NCI-H510A treated with DMSO at 0.1 percent for 48 hours (cell line): ENCODE measurements around the gene CNTROB.

Source experiments
- DNase-seq: peaks from one replicate; lab custom pipeline; 2025; lab: John Stamatoyannopoulos, UW

The CNTROB gene, protein sequence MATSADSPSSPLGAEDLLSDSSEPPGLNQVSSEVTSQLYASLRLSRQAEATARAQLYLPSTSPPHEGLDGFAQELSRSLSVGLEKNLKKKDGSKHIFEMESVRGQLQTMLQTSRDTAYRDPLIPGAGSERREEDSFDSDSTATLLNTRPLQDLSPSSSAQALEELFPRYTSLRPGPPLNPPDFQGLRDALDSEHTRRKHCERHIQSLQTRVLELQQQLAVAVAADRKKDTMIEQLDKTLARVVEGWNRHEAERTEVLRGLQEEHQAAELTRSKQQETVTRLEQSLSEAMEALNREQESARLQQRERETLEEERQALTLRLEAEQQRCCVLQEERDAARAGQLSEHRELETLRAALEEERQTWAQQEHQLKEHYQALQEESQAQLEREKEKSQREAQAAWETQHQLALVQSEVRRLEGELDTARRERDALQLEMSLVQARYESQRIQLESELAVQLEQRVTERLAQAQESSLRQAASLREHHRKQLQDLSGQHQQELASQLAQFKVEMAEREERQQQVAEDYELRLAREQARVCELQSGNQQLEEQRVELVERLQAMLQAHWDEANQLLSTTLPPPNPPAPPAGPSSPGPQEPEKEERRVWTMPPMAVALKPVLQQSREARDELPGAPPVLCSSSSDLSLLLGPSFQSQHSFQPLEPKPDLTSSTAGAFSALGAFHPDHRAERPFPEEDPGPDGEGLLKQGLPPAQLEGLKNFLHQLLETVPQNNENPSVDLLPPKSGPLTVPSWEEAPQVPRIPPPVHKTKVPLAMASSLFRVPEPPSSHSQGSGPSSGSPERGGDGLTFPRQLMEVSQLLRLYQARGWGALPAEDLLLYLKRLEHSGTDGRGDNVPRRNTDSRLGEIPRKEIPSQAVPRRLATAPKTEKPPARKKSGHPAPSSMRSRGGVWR

GRCh38 chr17:7931709-7932482 is at the start of gene CNTROB, which contains the start of gene TRAPPC1:
TSS of gene CNTROB (plus strand) at chr17:7932206. CDS start at chr17:7933080, 874 bp downstream.
TSS of gene TRAPPC1 (minus strand) at chr17:7931946. CDS start at chr17:7931829, 117 bp downstream.
- peak; percentile 98 for DNase-seq

GRCh38 chr17:7882629-7883028 is 49.4 kb upstream of the CNTROB start:
- peak; percentile 63 for DNase-seq

DNA sequence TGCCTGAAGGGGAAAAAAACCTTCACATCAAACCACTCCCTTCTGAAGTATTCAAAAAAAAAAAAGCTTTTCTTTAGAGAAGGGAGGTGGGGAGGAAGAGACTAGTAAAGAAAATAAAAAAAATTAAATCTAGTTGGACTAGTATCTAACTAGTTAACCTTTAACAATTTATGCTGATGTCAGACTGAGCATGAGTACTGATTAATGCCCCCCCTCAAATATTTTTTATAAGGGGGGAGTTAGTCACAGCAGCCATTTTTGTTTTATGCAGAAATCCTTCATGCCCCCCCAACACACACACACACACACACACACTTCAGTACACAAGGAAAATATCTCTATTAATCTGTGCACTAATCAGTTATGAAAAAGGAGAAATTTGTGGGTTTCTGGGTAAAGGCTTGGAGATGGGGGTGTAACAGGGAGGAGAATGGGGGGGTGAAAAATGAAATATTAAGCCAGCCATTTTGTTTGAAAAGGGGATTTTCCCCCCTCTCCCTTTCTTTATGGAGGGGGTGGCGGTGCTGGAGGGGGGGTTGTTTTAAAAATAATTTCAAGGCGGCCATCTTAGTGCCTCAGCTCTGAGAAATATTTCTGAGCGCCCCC is 48.1 kb upstream of the CNTROB start:
- DNase-seq, result peak; percentile 64

GRCh38 chr17:7884581-7885366 is 47.2 kb upstream of the CNTROB start:
- peak; percentile 9 for DNase-seq

DNA sequence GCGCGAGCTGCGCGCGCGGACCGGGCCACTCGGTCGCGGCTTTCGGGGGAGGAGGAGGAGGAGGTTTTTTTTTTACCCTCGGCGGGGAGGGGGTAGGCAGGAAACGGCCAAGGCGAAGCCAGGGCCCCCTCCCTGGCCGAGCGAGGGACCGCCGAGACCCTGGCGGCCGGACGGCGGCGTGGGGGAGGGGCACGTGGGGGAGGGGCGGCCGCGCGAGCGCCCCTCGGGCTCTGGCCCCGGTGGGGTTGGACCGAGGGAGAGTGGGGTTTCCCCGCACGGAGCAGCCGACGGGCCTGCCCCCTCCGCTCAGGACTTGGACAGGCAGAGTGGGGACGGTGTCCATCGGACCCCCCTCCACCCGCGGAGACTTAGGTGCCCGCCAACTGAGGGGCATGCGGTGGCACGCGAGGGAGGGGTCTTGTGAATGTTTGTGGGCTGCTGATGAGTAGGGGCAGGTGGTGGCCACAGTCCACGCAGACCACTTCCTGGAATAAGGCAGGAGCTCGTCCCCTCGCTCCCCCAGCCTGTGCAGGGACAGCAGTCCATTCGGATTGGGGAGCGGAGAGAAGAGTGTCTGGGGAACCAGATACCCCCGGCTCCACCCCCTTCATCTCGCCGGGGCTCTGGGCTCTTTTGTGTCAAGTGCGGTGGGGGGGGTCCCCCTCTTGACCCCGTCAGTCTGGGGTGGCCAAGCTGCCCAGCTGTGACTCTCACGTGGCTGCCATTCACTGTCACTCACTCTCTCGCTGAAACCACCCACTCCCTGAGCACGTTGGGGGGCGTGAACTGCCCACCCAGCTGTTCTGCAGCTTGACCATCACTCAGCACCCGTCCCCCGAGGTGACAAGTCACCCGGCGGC is 46.4 kb upstream of the CNTROB start:
- peak; percentile 44 for DNase-seq

DNA sequence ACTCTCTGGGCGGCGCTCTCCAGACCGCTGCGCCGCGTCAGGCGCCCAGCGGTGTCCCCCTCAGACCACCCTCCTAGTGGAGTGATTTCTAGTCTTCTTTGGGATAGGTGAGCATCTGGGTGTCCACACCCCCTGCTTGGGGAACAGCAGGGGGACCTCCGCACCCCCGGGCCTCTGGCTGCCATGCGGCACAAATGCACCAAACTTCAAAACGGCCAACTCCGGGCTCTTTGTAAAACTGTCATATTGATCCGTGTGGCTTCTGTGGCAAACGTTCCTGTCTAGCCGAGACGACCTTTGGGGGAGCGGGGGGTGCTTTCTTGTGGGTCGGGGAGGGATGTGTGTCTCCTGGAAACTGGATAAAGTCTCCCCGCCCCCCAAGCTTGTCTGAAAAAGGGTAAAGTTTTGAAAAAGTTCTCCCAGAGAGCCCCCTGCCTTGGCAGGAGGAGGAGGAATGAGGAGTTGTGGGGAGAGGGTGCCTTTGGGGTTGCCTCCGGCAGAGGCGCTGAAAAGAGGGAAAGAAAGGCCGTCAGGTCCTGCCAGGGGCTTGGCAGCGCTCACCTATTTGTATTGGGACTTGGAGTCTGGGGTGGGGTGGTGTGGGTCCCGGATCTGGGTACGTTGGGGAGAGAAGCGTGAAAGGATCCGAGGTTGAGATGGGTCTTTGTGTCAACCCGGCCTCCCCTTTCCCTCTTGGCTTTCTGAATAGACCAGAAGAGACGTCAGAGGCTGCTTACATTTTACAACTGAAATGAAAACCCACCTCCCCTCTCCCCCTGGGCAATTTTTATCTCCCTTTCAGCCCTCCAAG is 45.6 kb upstream of the CNTROB start:
- peak; percentile 74 for DNase-seq

DNA sequence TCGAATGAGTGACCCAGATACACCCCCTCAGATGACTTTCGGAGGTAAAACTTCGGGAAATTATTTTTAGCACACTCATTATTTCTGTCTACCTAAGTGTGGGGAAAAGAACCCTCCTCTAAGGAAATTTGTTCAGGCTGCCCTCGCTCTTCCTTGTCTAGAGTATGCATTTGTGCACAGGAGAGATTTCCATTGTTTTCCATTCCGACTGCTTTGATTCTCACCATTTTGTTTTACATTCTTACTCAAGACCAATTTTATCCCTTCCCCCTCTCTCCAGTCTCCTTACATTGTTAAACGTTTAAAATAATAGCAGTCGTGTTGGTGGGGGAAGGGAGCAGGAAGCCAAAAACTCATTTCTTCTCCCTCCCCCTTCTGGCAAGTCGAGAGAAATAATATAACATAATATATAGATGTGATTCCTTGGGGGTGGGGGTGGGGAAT is 44.9 kb upstream of the CNTROB start:
- peak; percentile 89 for DNase-seq

GRCh38 chr17:7887482-7888183 is 44.4 kb upstream of the CNTROB start:
- peak; percentile 93 for DNase-seq

DNA sequence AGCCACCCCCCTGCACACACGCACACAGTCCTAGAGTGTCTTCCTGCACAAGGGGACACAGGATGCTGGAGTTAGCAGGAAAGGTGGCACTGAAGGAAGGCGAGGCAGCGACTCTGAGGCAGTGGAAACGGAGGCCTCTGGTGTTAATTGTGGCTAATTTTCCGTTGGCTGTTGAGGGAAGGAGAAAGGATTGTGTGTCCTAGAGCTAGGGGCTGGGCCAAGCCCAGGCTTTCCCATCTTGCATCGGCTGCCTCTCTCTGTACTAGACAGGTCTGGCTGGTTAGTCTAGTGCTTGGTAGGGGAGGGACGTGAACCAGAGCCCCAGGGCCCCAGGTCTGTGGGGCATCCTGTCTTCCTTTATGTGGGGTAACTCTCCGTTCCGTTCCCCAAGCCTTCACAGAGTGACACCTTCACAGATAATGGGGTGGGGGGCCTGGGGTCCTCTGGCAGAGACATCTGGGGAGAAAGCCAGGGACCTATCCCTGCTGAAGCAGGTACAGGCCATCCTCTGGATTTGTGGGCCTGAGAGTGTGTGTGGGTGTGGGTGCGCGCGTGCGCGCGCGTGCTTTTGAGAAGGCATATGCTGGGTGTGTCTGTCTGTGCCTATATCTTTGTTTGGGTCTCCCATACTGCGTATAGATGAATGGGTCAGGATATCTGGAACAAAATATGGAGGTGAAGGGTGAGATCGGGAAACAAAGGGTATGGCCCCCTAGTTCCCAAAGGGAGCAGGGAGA is 43.7 kb upstream of the CNTROB start, which contains the start of gene CHD3:
Gene CHD3, plus strand, starts transcription at position 606 of the 737 bp plus-strand sequence. CDS start 212 bp downstream, outside the sequence.
- peak; percentile 77 for DNase-seq

GRCh38 chr17:7889166-7889955 is 42.6 kb upstream of the CNTROB start:
- peak; percentile 93 for DNase-seq

- no peak for DNase-seq
These were observed 38.7 kb upstream of the CNTROB start for GRCh38 chr17:7893187-7893880.

GRCh38 chr17:7894226-7894625 is 37.8 kb upstream of the CNTROB start:
- DNase-seq, result no peak

GRCh38 chr17:7894866-7895265 is 37.1 kb upstream of the CNTROB start:
- no peak for DNase-seq

DNA sequence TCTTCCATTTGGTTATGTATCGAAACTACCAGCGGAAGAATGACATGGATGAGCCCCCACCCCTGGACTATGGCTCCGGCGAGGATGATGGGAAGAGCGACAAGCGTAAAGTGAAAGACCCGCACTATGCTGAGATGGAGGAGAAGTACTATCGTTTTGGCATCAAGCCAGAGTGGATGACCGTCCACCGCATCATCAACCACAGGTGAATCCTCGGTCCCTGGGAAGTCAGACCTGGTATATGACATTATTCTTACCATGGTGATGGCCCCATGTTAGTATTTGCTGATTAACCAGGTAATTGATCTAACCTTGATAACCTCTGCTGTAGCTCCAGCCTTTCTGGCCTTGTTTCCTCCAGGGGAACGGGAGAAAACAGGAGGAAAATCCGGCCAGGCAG is 34.9 kb upstream of the CNTROB start:
- DNase-seq, result no peak

DNA sequence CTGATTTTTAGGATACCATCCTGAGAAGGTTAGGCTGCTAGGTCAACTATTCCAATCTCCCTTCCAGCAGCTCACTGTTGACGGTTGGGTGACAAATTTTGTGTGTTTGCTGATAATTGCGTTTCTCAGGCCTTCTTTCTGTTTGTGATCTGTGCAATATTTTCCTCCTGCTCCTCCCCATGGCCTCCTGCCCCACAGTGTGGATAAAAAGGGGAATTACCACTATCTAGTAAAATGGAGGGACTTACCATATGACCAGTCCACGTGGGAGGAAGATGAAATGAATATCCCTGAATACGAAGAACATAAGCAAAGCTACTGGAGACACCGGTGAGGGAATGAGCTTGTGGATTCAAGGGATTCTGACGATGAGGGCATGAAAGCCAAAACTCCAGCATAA is 34.2 kb upstream of the CNTROB start:
- DNase-seq, result no peak
